Activated CD4-positive, alpha-beta T cell treated with anti-CD3 and anti-CD28 coated beads for 36 hours (primary cell): Measurements from ENCODE around the gene CFP. TPM values are rescaled to one million over a fixed set of nuclear protein-coding genes. Genes with fewer than 3 reads are reported as not detected.

Experiments used
- ATAC-seq: fragments of 200-7000 bp; cut with Tn5 transposase; one replicate; pipeline ENCODE4 v1.10.0; 2021; ENCODE audit warnings: mild to moderate bottlenecking, moderate library complexity
- CTCF ChIA-PET: fragments of 350-600 bp; sonication (Branson Sonifier 250); formaldehyde crosslinking; loops from one replicate; lab custom pipeline; 2021; ENCODE audit warnings: antibody characterized with exemption; lab: Charles Lee
- POLR2A ChIA-PET: fragments of 350-600 bp; sonication (Branson Sonifier 250); formaldehyde crosslinking; loops from one replicate; lab custom pipeline; 2021; ENCODE audit warnings: antibody characterized with exemption, inconsistent platforms; lab: Charles Lee
- DNase-seq: peaks from one replicate; pipeline ENCODE4 v3.0.0-alpha.2; 2020
- H3K27ac Mint-ChIP-seq: one replicate; pipeline ENCODE4 v1.8.0; 2021; ENCODE audit warnings: mixed read lengths
- H3K27me3 Mint-ChIP-seq: one replicate; pipeline ENCODE4 v1.8.0; 2021; ENCODE audit warnings: mixed read lengths
- H3K36me3 Mint-ChIP-seq: one replicate; pipeline ENCODE4 v1.8.0; 2021; ENCODE audit warnings: low read depth, mixed read lengths
- H3K4me1 Mint-ChIP-seq: one replicate; pipeline ENCODE4 v1.8.0; 2021; ENCODE audit warnings: mixed read lengths
- H3K4me3 Mint-ChIP-seq: one replicate; pipeline ENCODE4 v1.8.0; 2021; ENCODE audit warnings: mild to moderate bottlenecking, moderate library complexity, mixed read lengths
- H3K9me3 Mint-ChIP-seq: one replicate; pipeline ENCODE4 v1.8.0; 2021; ENCODE audit warnings: low read depth, mixed read lengths
- intact Hi-C, 2 experiments: fragments of 100-400 bp; cut with DNase I in 1 of 2; cut with micrococcal nuclease in 1 of 2; formaldehyde crosslinking; loops; one replicate each; pipeline versions ENCODE4 v1.14.2 to v1.15.1; 2022 to 2024; cut with DNase I, micrococcal nuclease
- total RNA-seq, 2 experiments: library from RNA; stranded (reverse); gene quantifications; one replicate each; pipeline ENCODE4 v1.2.3, GENCODE V29; 2021

The CFP gene
- total RNA-seq, 2 experiments from 2014 or later, result 2.4 to 4.7 TPM

- DNase-seq, result no peak
- no peaks in the 10 kb centered on the region for H3K27me3 Mint-ChIP-seq
- intact Hi-C loops, result loop anchor here (2.0 to 10.0 kb wide), 9 partner anchors 89 to 1264 kb away; partner anchors contain the start of genes ARAF (in 2 of the 2), CDK16 (in 1 of the 2), HDAC6 (in 1 of the 2) and NDUFB11 (in 1 of the 2)
- H3K27ac Mint-ChIP-seq, result peak overlapping the region; percentile 84
- no peaks in the 10 kb centered on the region for H3K9me3 Mint-ChIP-seq
- peaks cover 50% of the 10 kb centered on the region for H3K4me1 Mint-ChIP-seq
- no peak for ATAC-seq
- H3K36me3 Mint-ChIP-seq, result peaks cover 68% of the 10 kb centered on the region
- POLR2A ChIA-PET, result interaction anchor here (0.6 to 1.5 kb wide), 3 partner anchors 11 to 370 kb away, joined by 3 to 9 read pairs (median 3); no protein-coding TSS in a partner anchor
- CTCF ChIA-PET, result interaction anchor here (1.0 kb wide), 1 partner anchor 94 kb away, joined by 4 read pairs; no protein-coding TSS in a partner anchor
- peak overlapping the region; percentile 92 for H3K4me3 Mint-ChIP-seq
Measured at GRCh38 chrX:47651043-47651905, 21.5 kb upstream of the CFP start.

- ATAC-seq (peak; percentile 95), DNase-seq (peak; percentile 93)
- Mint-ChIP-seq H3K4me1 (peaks cover 44% of the 10 kb centered on the region), H3K36me3 (peaks cover 59% of the 10 kb centered on the region), H3K9me3 (no peaks in the 10 kb centered on the region), H3K27me3 (no peaks in the 10 kb centered on the region), H3K4me3 (peak within 1 kb of the TSS; percentile 92), H3K27ac (peak within 1 kb of the TSS; percentile 97)
- ChIA-PET CTCF (interaction anchor here (1.0 kb wide), 1 partner anchor 94 kb away, joined by 4 read pairs; no protein-coding TSS in a partner anchor), POLR2A (interaction anchor here (0.6 to 1.5 kb wide), 3 partner anchors 12 to 371 kb away, joined by 3 to 9 read pairs (median 3); no protein-coding TSS in a partner anchor)
- intact Hi-C loops, result loop anchor here (1.0 to 10.0 kb wide), 13 partner anchors 8 to 1264 kb away; partner anchors contain the start of genes ARAF (in 2 of the 2), CDK16 (in 1 of the 2), HDAC6 (in 1 of the 2) and NDUFB11 (in 1 of the 2)
Measured at GRCh38 chrX:47650164-47651042, 20.7 kb upstream of the CFP start, which contains the start of gene ELK1. Gene ELK1, minus strand, starts transcription at chrX:47650563. Its CDS starts 9,122 bp downstream, at chrX:47641441.

- Mint-ChIP-seq H3K36me3 (peaks cover 60% of the 10 kb centered on the region), H3K4me1 (peaks cover 50% of the 10 kb centered on the region), H3K9me3 (no peaks in the 10 kb centered on the region), H3K4me3 (peak overlapping the region; percentile 92), H3K27ac (peak overlapping the region; percentile 97), H3K27me3 (no peaks in the 10 kb centered on the region)
- DNase-seq (no peak), ATAC-seq (no peak)
- POLR2A ChIA-PET, result interaction anchor here (1.5 kb wide), 1 partner anchor 12 kb away, joined by 9 read pairs; no protein-coding TSS in a partner anchor
- CTCF ChIA-PET, result interaction anchor here (1.0 kb wide), 1 partner anchor 24 kb away, joined by 3 read pairs; no protein-coding TSS in a partner anchor
- intact Hi-C loops, result loop anchor here (1.0 to 10.0 kb wide), 14 partner anchors 9 to 1265 kb away; partner anchors contain the start of genes ARAF (in 2 of the 2), CDK16 (in 1 of the 2), HDAC6 (in 1 of the 2) and NDUFB11 (in 1 of the 2)
Measured at GRCh38 chrX:47649781-47650163, 20.0 kb upstream of the CFP start.

- H3K4me1 Mint-ChIP-seq, result peaks cover 53% of the 10 kb centered on the region
- DNase-seq (no peak), ATAC-seq (no peak)
- H3K27ac Mint-ChIP-seq, result peak overlapping the region; percentile 97
- no peaks in the 10 kb centered on the region for H3K27me3 Mint-ChIP-seq
- peak overlapping the region; percentile 92 for H3K4me3 Mint-ChIP-seq
- intact Hi-C loops, result loop anchor here in 1 of 2 experiments (5.0 kb wide), 1 partner anchor 73 kb away; no protein-coding TSS in a partner anchor
- CTCF ChIA-PET, result interaction anchor here (1.0 kb wide), 1 partner anchor 23 kb away, joined by 3 read pairs; no protein-coding TSS in a partner anchor
- no peaks in the 10 kb centered on the region for H3K9me3 Mint-ChIP-seq
- H3K36me3 Mint-ChIP-seq, result peaks cover 61% of the 10 kb centered on the region
- POLR2A ChIA-PET, result no interaction called here
Measured at GRCh38 chrX:47649271-47649670, 19.5 kb upstream of the CFP start.

GRCh38 chrX:47648376-47648775, 18.6 kb upstream of the CFP start:
- H3K27ac Mint-ChIP-seq, result peak overlapping the region; percentile 97
- H3K4me1 Mint-ChIP-seq, result peaks cover 55% of the 10 kb centered on the region
- CTCF ChIA-PET, result no interaction called here
- H3K36me3 Mint-ChIP-seq, result peaks cover 65% of the 10 kb centered on the region
- H3K9me3 Mint-ChIP-seq, result no peaks in the 10 kb centered on the region
- intact Hi-C loops, result loop anchor here in 1 of 2 experiments (5.0 kb wide), 1 partner anchor 74 kb away; no protein-coding TSS in a partner anchor
- DNase-seq, result peak; percentile 51
- peak overlapping the region; percentile 92 for H3K4me3 Mint-ChIP-seq
- no peaks in the 10 kb centered on the region for H3K27me3 Mint-ChIP-seq
- peak; percentile 12 for ATAC-seq
- POLR2A ChIA-PET, result interaction anchor here (1.3 kb wide), 1 partner anchor 14 kb away, joined by 4 read pairs; no protein-coding TSS in a partner anchor

GRCh38 chrX:47646636-47647035, 16.9 kb upstream of the CFP start:
- H3K9me3 Mint-ChIP-seq, result no peaks in the 10 kb centered on the region
- POLR2A ChIA-PET, result no interaction called here
- H3K27ac Mint-ChIP-seq, result peak overlapping the region; percentile 55
- H3K27me3 Mint-ChIP-seq, result no peaks in the 10 kb centered on the region
- CTCF ChIA-PET, result interaction anchor here (0.7 kb wide), 1 partner anchor 323 kb away, joined by 3 read pairs; no protein-coding TSS in a partner anchor
- intact Hi-C loops, result loop anchor here in 1 of 2 experiments (5.0 kb wide), 1 partner anchor 76 kb away; no protein-coding TSS in a partner anchor
- DNase-seq, result no peak
- H3K36me3 Mint-ChIP-seq, result peaks cover 47% of the 10 kb centered on the region
- no peak for ATAC-seq
- peaks cover 49% of the 10 kb centered on the region for H3K4me1 Mint-ChIP-seq
- H3K4me3 Mint-ChIP-seq, result no peak overlapping the region

GRCh38 chrX:47645530-47645929, 15.8 kb upstream of the CFP start:
- H3K27ac Mint-ChIP-seq, result peak overlapping the region; percentile 37
- H3K36me3 Mint-ChIP-seq, result peaks cover 44% of the 10 kb centered on the region
- no peak for DNase-seq
- no peaks in the 10 kb centered on the region for H3K9me3 Mint-ChIP-seq
- H3K4me3 Mint-ChIP-seq, result no peak overlapping the region
- intact Hi-C loops, result loop anchor here in 1 of 2 experiments (5.0 kb wide), 1 partner anchor 77 kb away; no protein-coding TSS in a partner anchor
- ChIA-PET POLR2A (no interaction called here), CTCF (interaction anchor here (0.6 kb wide), 1 partner anchor 334 kb away, joined by 3 read pairs; no protein-coding TSS in a partner anchor)
- peaks cover 39% of the 10 kb centered on the region for H3K4me1 Mint-ChIP-seq
- no peak for ATAC-seq
- no peaks in the 10 kb centered on the region for H3K27me3 Mint-ChIP-seq

DNA sequence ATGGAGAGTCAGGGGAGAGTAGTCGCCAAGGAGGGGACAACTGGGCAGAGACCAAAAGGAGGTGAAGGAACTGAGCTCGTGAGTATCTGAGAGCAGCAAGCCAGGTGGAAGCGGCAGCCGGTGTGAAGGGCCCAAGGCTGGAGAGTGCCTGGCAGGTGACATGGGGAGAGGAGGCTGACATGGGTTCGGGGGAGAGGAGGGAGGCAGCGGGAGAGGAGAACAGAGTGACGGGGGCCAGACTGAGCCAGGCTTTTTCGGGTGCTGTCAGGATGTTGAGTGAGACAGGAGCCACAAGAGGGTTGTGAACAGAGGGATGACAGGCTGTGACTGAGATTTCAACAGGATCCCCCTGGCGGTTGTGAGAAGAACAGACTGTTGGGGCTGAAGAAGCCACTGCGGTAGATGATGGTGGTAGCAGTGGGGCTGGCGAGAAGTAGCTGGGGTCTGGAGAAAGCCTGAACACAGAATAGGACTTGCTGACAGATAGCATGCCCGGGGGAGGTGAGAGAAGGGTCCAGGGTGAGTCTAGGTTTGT, 14.9 kb upstream of the CFP start:
- Mint-ChIP-seq H3K4me3 (no peak overlapping the region), H3K27me3 (no peaks in the 10 kb centered on the region), H3K27ac (peak overlapping the region; percentile 67), H3K4me1 (peaks cover 41% of the 10 kb centered on the region), H3K9me3 (no peaks in the 10 kb centered on the region), H3K36me3 (peaks cover 52% of the 10 kb centered on the region)
- ATAC-seq (peak; percentile 15), DNase-seq (no peak)
- POLR2A ChIA-PET, result no interaction called here
- intact Hi-C loops, result loop anchor here in 1 of 2 experiments (5.0 kb wide), 1 partner anchor 78 kb away; no protein-coding TSS in a partner anchor
- CTCF ChIA-PET, result interaction anchor here (0.6 to 2.2 kb wide), 6 partner anchors 16 to 335 kb away, joined by 3 to 5 read pairs (median 4); no protein-coding TSS in a partner anchor

- no peak for DNase-seq
- POLR2A ChIA-PET, result no interaction called here
- intact Hi-C loops, result no loop called here
Measured at GRCh38 chrX:47643926-47644325, 14.2 kb upstream of the CFP start.

GRCh38 chrX:47638816-47639215, 9.1 kb upstream of the CFP start:
- no peak for ATAC-seq
- Mint-ChIP-seq H3K36me3 (peaks cover 47% of the 10 kb centered on the region), H3K4me1 (peaks cover 27% of the 10 kb centered on the region), H3K27ac (peak overlapping the region; percentile 25), H3K27me3 (no peaks in the 10 kb centered on the region), H3K9me3 (no peaks in the 10 kb centered on the region), H3K4me3 (peak overlapping the region; percentile 55)
- no peak for DNase-seq
- ChIA-PET CTCF (interaction anchor here (0.7 kb wide), 1 partner anchor 180 kb away, joined by 3 read pairs; no protein-coding TSS in a partner anchor), POLR2A (no interaction called here)
- intact Hi-C loops, result no loop called here

More at GRCh38 chrX:47643926-47644325, 14.2 kb upstream of the CFP start:
- CTCF ChIA-PET, result interaction anchor here (0.8 to 2.2 kb wide), 4 partner anchors 15 to 107 kb away, joined by 3 to 5 read pairs (median 5); no protein-coding TSS in a partner anchor
- Mint-ChIP-seq H3K36me3 (peaks cover 52% of the 10 kb centered on the region), H3K27ac (no peak overlapping the region), H3K4me3 (no peak overlapping the region), H3K27me3 (no peaks in the 10 kb centered on the region), H3K9me3 (no peaks in the 10 kb centered on the region), H3K4me1 (peaks cover 44% of the 10 kb centered on the region)
- ATAC-seq, result no peak
